ENCODE data around the gene CAMK1D. TPM values are rescaled to one million over a fixed set of nuclear protein-coding genes. Genes with fewer than 3 reads are reported as not detected.

The CAMK1D gene
- total RNA-seq, 3 donors from 2014 or later (not counting 1 experiment from before 2014, with no cell fraction given) = 44.2 to 56.4 (median 49.7) TPM

GRCh38 chr10:12340937-12341336 lies 8.4 kb upstream of the CAMK1D start:
- H3K4me3 ChIP-seq (ENCODE audit: low read length) = no peak overlapping the region
- Mint-ChIP-seq H3K4me1 (peaks cover 7 to 8% of the 10 kb centered on the region in 2 donors), H3K36me3 (no peaks in the 10 kb centered on the region), H3K27me3 (ENCODE audit: low read depth in 2 of 2) (peaks cover 0 to 7% of the 10 kb centered on the region in 2 donors), H3K27ac (no peak overlapping the region), H3K4me3 (no peak overlapping the region), H3K9me3 (no peaks in the 10 kb centered on the region)
- no peak for TF ChIP-seq CTCF (IDR thresholded peaks at IDR 0.05)
- no peaks in the 10 kb centered on the region for H3K27me3 ChIP-seq (ENCODE audit: control insufficient read depth, insufficient read depth, low read length)
- peaks cover 4% of the 10 kb centered on the region for H3K4me1 ChIP-seq (ENCODE audit: control insufficient read depth, insufficient read depth, low read length)
- intact Hi-C loops (cut with micrococcal nuclease) = no loop called here
- H3K27ac ChIP-seq (ENCODE audit: low read length) = peak overlapping the region; percentile 21
- H3K9me3 ChIP-seq (ENCODE audit: control insufficient read depth, insufficient read depth, low read length) = no peaks in the 10 kb centered on the region
- no peaks in the 10 kb centered on the region for H3K36me3 ChIP-seq (ENCODE audit: control insufficient read depth, insufficient read depth, low read length)
- DNase-seq (no peak), ATAC-seq (no peak)
- 37% methylated on average over 6 of the region's 6 CpGs for WGBS (ENCODE audit: insufficient coverage)

- H3K4me3 ChIP-seq (ENCODE audit: low read length) = no peak overlapping the region
- 64% methylated on average over 6 of the region's 6 CpGs for WGBS (ENCODE audit: insufficient coverage)
- H3K27me3 Mint-ChIP-seq (ENCODE audit: low read depth in 2 of 2) = peaks cover 0 to 7% of the 10 kb centered on the region in 2 donors
- H3K27me3 ChIP-seq (ENCODE audit: control insufficient read depth, insufficient read depth, low read length) = no peaks in the 10 kb centered on the region
- DNase-seq (no peak), ATAC-seq (no peak)
- no peaks in the 10 kb centered on the region for H3K9me3 Mint-ChIP-seq
- H3K4me1 Mint-ChIP-seq = peaks cover 7 to 8% of the 10 kb centered on the region in 2 donors
- no peak overlapping the region for H3K27ac Mint-ChIP-seq
- no peak for TF ChIP-seq CTCF (IDR thresholded peaks at IDR 0.05)
- intact Hi-C loops (cut with micrococcal nuclease) = no loop called here
- no peaks in the 10 kb centered on the region for H3K9me3 ChIP-seq (ENCODE audit: control insufficient read depth, insufficient read depth, low read length)
- peak overlapping the region; percentile 21 for H3K27ac ChIP-seq (ENCODE audit: low read length)
- peaks cover 4% of the 10 kb centered on the region for H3K4me1 ChIP-seq (ENCODE audit: control insufficient read depth, insufficient read depth, low read length)
- no peak overlapping the region for H3K4me3 Mint-ChIP-seq
- no peaks in the 10 kb centered on the region for H3K36me3 Mint-ChIP-seq
- H3K36me3 ChIP-seq (ENCODE audit: control insufficient read depth, insufficient read depth, low read length) = no peaks in the 10 kb centered on the region
These were observed 7.8 kb upstream of the CAMK1D start for GRCh38 chr10:12341526-12341925.

GRCh38 chr10:12344375-12345110 lies 4.8 kb upstream of the CAMK1D start:
- peaks cover 23 to 27% of the 10 kb centered on the region in 2 donors for H3K4me1 Mint-ChIP-seq
- Histone ChIP-seq H3K36me3 (ENCODE audit: control insufficient read depth, insufficient read depth, low read length) (no peaks in the 10 kb centered on the region), H3K4me1 (ENCODE audit: control insufficient read depth, insufficient read depth, low read length) (peaks cover 11% of the 10 kb centered on the region), H3K4me3 (ENCODE audit: low read length) (no peak overlapping the region), H3K9me3 (ENCODE audit: control insufficient read depth, insufficient read depth, low read length) (no peaks in the 10 kb centered on the region), H3K27me3 (ENCODE audit: control insufficient read depth, insufficient read depth, low read length) (no peaks in the 10 kb centered on the region), H3K27ac (ENCODE audit: low read length) (no peak overlapping the region)
- ATAC-seq (no peak), DNase-seq (no peak)
- no peak for TF ChIP-seq CTCF (IDR thresholded peaks at IDR 0.05)
- H3K9me3 Mint-ChIP-seq = no peaks in the 10 kb centered on the region
- intact Hi-C loops (cut with micrococcal nuclease) = no loop called here
- H3K27ac Mint-ChIP-seq = peak overlapping the region; percentile 20 to 48
- peak overlapping the region; percentile 53 for H3K4me3 Mint-ChIP-seq
- peaks cover 0 to 7% of the 10 kb centered on the region in 2 donors for H3K27me3 Mint-ChIP-seq (ENCODE audit: low read depth in 2 of 2)
- H3K36me3 Mint-ChIP-seq = no peaks in the 10 kb centered on the region
- 75% methylated on average over 2 of the region's 3 CpGs for WGBS (ENCODE audit: insufficient coverage)
